Measurements from ENCODE around the gene SGIP1. TPM values are rescaled to one million over a fixed set of nuclear protein-coding genes. Genes with fewer than 3 reads are reported as not detected.

Gene SGIP1
- total and polyA plus RNA-seq, 2 of the 4 experiments (the other 2 are of a cell fraction) = 27.1 to 42.7 TPM

DNA sequence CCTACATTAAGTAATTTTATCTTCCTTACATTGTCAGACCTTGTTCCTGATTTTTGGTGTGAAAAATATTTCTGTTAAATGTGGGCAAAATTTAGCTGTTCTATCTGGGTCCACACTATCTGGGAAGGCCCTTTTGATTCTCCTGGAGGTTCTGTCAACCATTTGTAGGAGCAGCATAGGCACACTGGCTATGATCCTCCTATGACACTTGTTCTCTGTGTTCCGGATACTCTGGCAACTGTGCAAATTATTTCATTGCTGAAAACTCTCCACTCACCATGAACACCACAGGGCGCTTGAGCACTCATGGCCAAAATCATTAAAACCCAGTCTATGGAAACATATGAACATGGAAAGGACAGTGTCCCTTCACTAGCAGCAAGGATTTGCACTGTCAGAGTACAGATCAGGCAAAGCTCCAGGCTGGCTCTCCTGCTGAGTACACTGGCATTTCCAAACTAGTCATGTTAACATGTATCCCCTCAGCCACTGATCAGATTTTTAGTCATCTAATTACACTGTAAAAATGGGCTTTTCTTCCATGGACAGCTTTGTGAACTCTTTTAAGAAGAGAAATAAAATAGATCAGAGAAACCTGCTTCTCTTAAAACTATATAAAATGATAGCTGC, 43.9 kb upstream of the SGIP1 start:
- DNase-seq = peak; percentile 22
- Histone ChIP-seq H4K20me1 (ENCODE audit: insufficient read depth, low read length) (no peaks in the 10 kb centered on the region), H3K4me1 (ENCODE audit: control insufficient read depth, insufficient read depth, low read length) (peaks cover 13% of the 10 kb centered on the region; the same call in 1 of the 2 replicates), H3K36me3 (ENCODE audit: control insufficient read depth, insufficient read depth, low read length) (no peaks in the 10 kb centered on the region), H2BK20ac (ENCODE audit: low read depth, low read length) (peak overlapping the region; percentile 64), H3K4me2 (ENCODE audit: low read depth, low read length) (peak overlapping the region; percentile 53; the same call in 1 of the 2 replicates), H3K27me3 (ENCODE audit: control insufficient read depth, insufficient read depth, low read length) (no peaks in the 10 kb centered on the region), H3K79me1 (ENCODE audit: low read depth in 1 of 2, low read length in 2 of 2) (0 out of 4 replicates have a peak, but pooled peaks cover 0 to 4% of the 10 kb centered on the region in 2 experiments), H2BK5ac (ENCODE audit: low read depth, low read length, poor library complexity, severe bottlenecking) (peak overlapping the region; percentile 33), H3K56ac (ENCODE audit: extremely low read depth, insufficient read depth, low read length) (0 out of 2 replicates have a peak overlapping the region, but pooled peaks have one; percentile 8), H2BK15ac (ENCODE audit: low read depth, low read length) (peak overlapping the region; percentile 27; the same call in 2 of the 3 replicates), H4K5ac (ENCODE audit: low read depth, low read length) (peak overlapping the region; percentile 49; the same call in 1 of the 2 replicates), H4K8ac (ENCODE audit: low read depth in 2 of 2, low read length in 2 of 2) (peak overlapping the region; percentile 2 to 28; a peak in 3 of 4 replicates), H3K9ac (ENCODE audit: low read depth, low read length) (no peak overlapping the region), H3K14ac (replicated peaks; ENCODE audit: low read depth, low read length) (peak overlapping the region; percentile 85; the same call in 1 of the 2 replicates), H4K91ac (ENCODE audit: insufficient read depth, low read depth, low read length) (no peak overlapping the region), H2AFZ (replicated peaks; ENCODE audit: low read length, poor library complexity) (peak overlapping the region; percentile 76), H3K9me3 (ENCODE audit: control insufficient read depth, insufficient read depth, low read length) (no peaks in the 10 kb centered on the region), H3K18ac (ENCODE audit: low read depth, low read length) (peak overlapping the region; percentile 34; the same call in 1 of the 2 replicates), H3K4ac (ENCODE audit: low read depth, low read length) (peak overlapping the region; percentile 28), H2AK5ac (ENCODE audit: low read depth, low read length) (peak overlapping the region; percentile 9; the same call in 1 of the 2 replicates), H2AK9ac (replicated peaks; ENCODE audit: low read depth, low read length, poor library complexity) (peak overlapping the region; percentile 8), H3K27ac (ENCODE audit: insufficient read depth, low read length) (peak overlapping the region; percentile 10; the same call in 1 of the 2 replicates), H3K4me3 (ENCODE audit: insufficient read depth, low read depth, low read length) (no peak overlapping the region), H3K23ac (ENCODE audit: low read depth, low read length) (no peak overlapping the region), H3K9me1 (ENCODE audit: insufficient read depth, low read length) (peaks cover 10% of the 10 kb centered on the region), H2BK120ac (ENCODE audit: low read depth, low read length) (peak overlapping the region; percentile 68)
- no TSS peak for BruUV-seq (replicated peaks)
- CTCF ChIA-PET = interaction anchor here (0.9 to 3.7 kb wide), 4 partner anchors 14 to 22 kb away, joined by 3 to 22 read pairs (median 4); no protein-coding TSS in a partner anchor
- ATAC-seq (ENCODE audit: low read depth) = peak; percentile 42; the same call in 1 of the 2 replicates
- intact Hi-C loops (cut with micrococcal nuclease) (no loop called here), dilution Hi-C loops (cut with HindIII; ENCODE audit: low sequenced_read_pairs, unreplicated experiment) (no loop called here), in situ Hi-C loops (cut with MboI; ENCODE audit: low sequenced_read_pairs) (no loop called here)
- POLR2A ChIA-PET (ENCODE audit: unreplicated experiment) = no interaction called here
- 100% methylated on average over 1 of the region's 2 CpGs; no CpG with 5 or more reads in 1 of the 2 experiments for WGBS, 2 experiments (ENCODE audit: extremely low coverage in 2 of 2, insufficient read length in 1 of 2)
- TF ChIP-seq FOS (IDR thresholded peaks at IDR 0.05; ENCODE audit: low read depth, low read length) (no peak), MAFK (IDR thresholded peaks at IDR 0.05; ENCODE audit: low read depth, low read length) (no peak), MAZ (IDR thresholded peaks at IDR 0.05; ENCODE audit: borderline replicate concordance, low read depth, low read length) (no peak), RAD21 (IDR thresholded peaks at IDR 0.05; ENCODE audit: low read length) (no peak), RCOR1 (IDR thresholded peaks at IDR 0.05; ENCODE audit: insufficient replicate concordance, low read length) (no peak), CEBPB (IDR thresholded peaks at IDR 0.05; ENCODE audit: low read depth, low read length) (no peak), RFX5 (IDR thresholded peaks at IDR 0.05; ENCODE audit: low read depth, low read length) (no peak), NFE2L2 (IDR thresholded peaks at IDR 0.05; ENCODE audit: low read depth, low read length) (no peak), POLR2A (IDR thresholded peaks at IDR 0.05; ENCODE audit: low read depth, low read length) (no peak), MXI1 (IDR thresholded peaks at IDR 0.05; ENCODE audit: borderline replicate concordance, low read depth, low read length) (no peak), CHD1 (IDR thresholded peaks at IDR 0.05; ENCODE audit: low read depth, low read length) (no peak), BHLHE40 (IDR thresholded peaks at IDR 0.05; ENCODE audit: low read depth, low read length) (no peak), SMC3 (IDR thresholded peaks at IDR 0.05; ENCODE audit: low read depth, low read length) (no peak)
- TF ChIP-seq, protein P1, sequence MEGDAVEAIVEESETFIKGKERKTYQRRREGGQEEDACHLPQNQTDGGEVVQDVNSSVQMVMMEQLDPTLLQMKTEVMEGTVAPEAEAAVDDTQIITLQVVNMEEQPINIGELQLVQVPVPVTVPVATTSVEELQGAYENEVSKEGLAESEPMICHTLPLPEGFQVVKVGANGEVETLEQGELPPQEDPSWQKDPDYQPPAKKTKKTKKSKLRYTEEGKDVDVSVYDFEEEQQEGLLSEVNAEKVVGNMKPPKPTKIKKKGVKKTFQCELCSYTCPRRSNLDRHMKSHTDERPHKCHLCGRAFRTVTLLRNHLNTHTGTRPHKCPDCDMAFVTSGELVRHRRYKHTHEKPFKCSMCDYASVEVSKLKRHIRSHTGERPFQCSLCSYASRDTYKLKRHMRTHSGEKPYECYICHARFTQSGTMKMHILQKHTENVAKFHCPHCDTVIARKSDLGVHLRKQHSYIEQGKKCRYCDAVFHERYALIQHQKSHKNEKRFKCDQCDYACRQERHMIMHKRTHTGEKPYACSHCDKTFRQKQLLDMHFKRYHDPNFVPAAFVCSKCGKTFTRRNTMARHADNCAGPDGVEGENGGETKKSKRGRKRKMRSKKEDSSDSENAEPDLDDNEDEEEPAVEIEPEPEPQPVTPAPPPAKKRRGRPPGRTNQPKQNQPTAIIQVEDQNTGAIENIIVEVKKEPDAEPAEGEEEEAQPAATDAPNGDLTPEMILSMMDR (conservative IDR thresholded peaks at IDR 0.05; ENCODE audit: low read depth, low read length) = no peak
- TF ChIP-seq, protein P2, sequence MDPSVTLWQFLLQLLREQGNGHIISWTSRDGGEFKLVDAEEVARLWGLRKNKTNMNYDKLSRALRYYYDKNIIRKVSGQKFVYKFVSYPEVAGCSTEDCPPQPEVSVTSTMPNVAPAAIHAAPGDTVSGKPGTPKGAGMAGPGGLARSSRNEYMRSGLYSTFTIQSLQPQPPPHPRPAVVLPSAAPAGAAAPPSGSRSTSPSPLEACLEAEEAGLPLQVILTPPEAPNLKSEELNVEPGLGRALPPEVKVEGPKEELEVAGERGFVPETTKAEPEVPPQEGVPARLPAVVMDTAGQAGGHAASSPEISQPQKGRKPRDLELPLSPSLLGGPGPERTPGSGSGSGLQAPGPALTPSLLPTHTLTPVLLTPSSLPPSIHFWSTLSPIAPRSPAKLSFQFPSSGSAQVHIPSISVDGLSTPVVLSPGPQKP (IDR thresholded peaks at IDR 0.05; ENCODE audit: borderline replicate concordance, low read depth, low read length) = no peak

All from IMR-90 (cell line).